ENCODE results near the gene NCOA1.

The NCOA1 gene

DNA sequence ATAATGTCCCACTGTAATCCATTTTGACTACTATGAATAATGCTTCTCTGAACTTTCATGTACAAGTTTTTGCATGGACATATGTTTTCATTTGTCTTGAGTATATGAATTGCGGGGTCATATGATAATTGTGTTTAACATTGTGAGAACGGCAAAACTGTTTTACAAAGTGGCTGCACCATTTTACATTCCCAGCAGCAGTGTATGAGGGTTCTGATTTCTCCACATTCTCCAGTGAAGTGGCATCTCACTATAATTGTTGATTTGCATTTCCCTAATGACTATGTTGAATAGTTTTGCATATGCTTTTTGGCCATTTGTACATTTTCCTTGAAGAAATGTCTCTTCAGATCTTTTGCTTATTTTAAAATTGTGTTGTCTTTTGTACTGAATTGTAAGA is 20.1 kb downstream of the NCOA1 start:
- no peak for TF ChIP-seq CTCF (IDR thresholded peaks at IDR 0.05; ENCODE audit: borderline replicate concordance, control extremely low read depth, extremely low read depth, insufficient read depth, missing control alignments)
- in situ Hi-C loops (cut with MboI; ENCODE audit: low sequenced_read_pairs, unreplicated experiment): no loop called here
- DNase-seq (ENCODE audit: low spot score): no peak

DNA sequence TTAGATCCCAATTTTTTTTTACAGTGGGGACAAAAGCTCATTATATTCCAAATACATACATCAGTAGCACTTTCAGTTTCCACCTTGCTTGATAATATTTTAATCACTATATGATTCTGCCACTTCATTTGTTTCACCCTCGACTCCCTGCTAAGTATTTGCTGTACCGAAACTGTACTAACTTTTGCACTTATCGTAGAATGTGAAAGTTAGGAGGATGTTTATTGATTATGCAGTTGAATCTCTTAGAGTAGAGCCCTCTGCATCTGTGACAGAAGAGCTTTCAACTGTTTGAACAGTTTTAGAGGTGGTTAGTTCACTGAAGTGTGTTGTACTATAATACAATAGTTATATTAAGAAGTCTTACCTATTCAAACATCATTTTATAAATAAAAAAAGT is 20.8 kb downstream of the NCOA1 start:
- no peak for TF ChIP-seq CTCF (IDR thresholded peaks at IDR 0.05; ENCODE audit: borderline replicate concordance, control extremely low read depth, extremely low read depth, insufficient read depth, missing control alignments)
- no peak for DNase-seq (ENCODE audit: low spot score)
- in situ Hi-C loops (cut with MboI; ENCODE audit: low sequenced_read_pairs, unreplicated experiment): no loop called here

GRCh38 chr2:24512404-24512803 is 21.4 kb downstream of the NCOA1 start:
- no peak for DNase-seq (ENCODE audit: low spot score)
- in situ Hi-C loops (cut with MboI; ENCODE audit: low sequenced_read_pairs, unreplicated experiment): no loop called here
- TF ChIP-seq CTCF (IDR thresholded peaks at IDR 0.05; ENCODE audit: borderline replicate concordance, control extremely low read depth, extremely low read depth, insufficient read depth, missing control alignments): no peak

DNA sequence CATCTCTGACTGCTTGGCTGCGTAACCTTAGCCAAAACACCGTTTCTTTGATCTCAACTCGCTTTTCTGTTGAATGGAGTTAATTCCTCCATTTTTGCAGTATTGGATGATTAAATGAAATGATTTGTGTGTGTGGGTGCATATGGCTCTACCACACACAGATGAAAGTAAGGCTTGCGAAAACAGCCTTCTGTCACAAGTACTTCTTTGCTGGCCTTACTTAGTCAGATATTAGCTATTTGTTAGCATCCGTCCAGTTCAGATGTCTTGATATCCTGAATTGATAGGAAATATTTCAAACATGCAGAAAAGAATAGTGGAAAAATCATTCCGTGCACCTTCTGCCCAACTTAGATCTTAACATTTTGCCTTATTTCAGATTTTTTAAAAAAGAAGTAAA is 21.8 kb downstream of the NCOA1 start:
- DNase-seq (ENCODE audit: low spot score): no peak
- in situ Hi-C loops (cut with MboI; ENCODE audit: low sequenced_read_pairs, unreplicated experiment): no loop called here
- no peak for TF ChIP-seq CTCF (IDR thresholded peaks at IDR 0.05; ENCODE audit: borderline replicate concordance, control extremely low read depth, extremely low read depth, insufficient read depth, missing control alignments)

GRCh38 chr2:24513281-24514071 is 22.4 kb downstream of the NCOA1 start:
- DNase-seq (ENCODE audit: low spot score): no peak
- in situ Hi-C loops (cut with MboI; ENCODE audit: low sequenced_read_pairs, unreplicated experiment): no loop called here
- TF ChIP-seq CTCF (IDR thresholded peaks at IDR 0.05; ENCODE audit: borderline replicate concordance, control extremely low read depth, extremely low read depth, insufficient read depth, missing control alignments): no peak

DNA sequence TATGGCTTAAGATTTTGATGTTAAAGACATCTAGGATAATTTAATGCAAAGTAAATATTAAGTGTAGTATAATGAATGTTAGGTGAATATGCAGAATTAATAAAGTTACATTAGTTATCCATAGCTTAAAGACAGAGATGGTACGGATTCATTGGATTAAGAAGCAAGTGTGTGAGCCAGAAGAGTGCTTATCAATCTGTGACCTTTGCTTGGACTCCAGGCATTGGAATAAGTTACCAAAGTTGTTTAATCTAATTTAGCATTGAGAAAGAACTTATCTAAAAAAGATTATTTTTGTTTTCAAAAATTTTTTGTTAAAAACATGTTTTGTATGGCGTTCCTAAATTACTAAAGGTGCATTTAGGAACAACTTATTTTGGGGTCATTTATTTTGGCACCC is 23.8 kb downstream of the NCOA1 start:
- in situ Hi-C loops (cut with MboI; ENCODE audit: low sequenced_read_pairs, unreplicated experiment): no loop called here

More for the DNA sequence above, 23.8 kb downstream of the NCOA1 start:
- no peak for DNase-seq (ENCODE audit: low spot score)
- no peak for TF ChIP-seq CTCF (IDR thresholded peaks at IDR 0.05; ENCODE audit: borderline replicate concordance, control extremely low read depth, extremely low read depth, insufficient read depth, missing control alignments)

All from GM13976 (cell line).